Measurements from ENCODE around the gene KIF23. TPM values are rescaled to one million over a fixed set of nuclear protein-coding genes. Genes with fewer than 3 reads are reported as not detected.

KIF23 gene
- total and polyA plus RNA-seq, 8 donors, result 2.1 to 26.3 (median 8.7) TPM

GRCh38 chr15:69424001-69424400 lies 9.9 kb downstream of the KIF23 start:
- 77 to 81% (median 79%) methylated on average over 2 of the region's 2 CpGs for WGBS, 5 donors
- intact Hi-C loops (cut with DNase I; ENCODE audit: low total_unique reads), result no loop called here
- H3K27me3 ChIP-seq, result no peaks in the 10 kb centered on the region

DNA sequence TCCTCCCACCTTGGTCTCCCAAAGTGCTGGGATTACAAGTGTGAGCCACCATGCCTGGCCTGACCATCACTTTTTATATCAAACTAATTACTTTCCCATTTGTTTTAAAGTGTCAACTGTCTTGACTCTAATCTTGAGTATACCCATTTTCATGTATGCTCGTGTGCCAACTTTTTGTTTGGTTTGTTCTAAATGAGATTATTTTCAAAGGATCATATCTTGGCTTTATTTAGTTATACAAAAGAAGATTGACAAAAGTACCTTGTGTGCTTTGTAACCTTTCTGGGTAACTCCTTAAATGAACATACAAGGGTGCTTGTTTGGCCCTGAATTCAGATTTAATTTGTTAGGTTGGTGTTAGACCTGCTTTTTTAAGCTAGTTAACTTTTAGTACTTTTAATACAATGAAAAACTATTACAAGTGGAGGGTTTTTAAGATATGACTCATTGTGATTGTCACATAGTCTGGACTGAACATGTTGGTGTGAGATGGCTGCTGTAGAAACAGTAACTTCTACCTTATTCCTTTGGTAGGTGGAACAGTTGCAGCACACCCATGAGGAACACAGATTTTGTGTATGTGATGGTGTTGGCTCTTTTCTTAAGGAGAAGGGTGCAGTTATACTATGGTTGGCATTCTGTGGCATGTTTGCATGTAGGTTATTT lies 10.7 kb downstream of the KIF23 start:
- Histone ChIP-seq H3K27ac (peak overlapping the region in 3 of 5 donors; percentile 9 to 68 (median 36)), H3K27me3 (no peaks in the 10 kb centered on the region), H3K9me3 (no peaks in the 10 kb centered on the region), H3K36me3 (no peaks in the 10 kb centered on the region), H3K4me3 (no peak overlapping the region), H3K4me1 (peaks cover 0 to 12% (median 2%) of the 10 kb centered on the region in 4 donors)
- intact Hi-C loops (cut with DNase I; ENCODE audit: low total_unique reads), result no loop called here
- WGBS, 5 donors, result 34 to 60% (median 50%) methylated on average over 1 of the region's 1 CpG
- DNase-seq, result peak in 1 of 2 donors; percentile 35
- TF ChIP-seq POLR2AphosphoS5 (IDR thresholded peaks at IDR 0.05), result peak in 1 of 3 donors; percentile 19
- TF ChIP-seq POLR2A (IDR thresholded peaks at IDR 0.05), result no peak

More at GRCh38 chr15:69424001-69424400, 9.9 kb downstream of the KIF23 start:
- Histone ChIP-seq H3K9me3 (no peaks in the 10 kb centered on the region), H3K36me3 (peaks cover 0 to 6% (median 0%) of the 10 kb centered on the region in 4 donors), H3K27ac (no peak overlapping the region), H3K4me1 (peaks cover 0 to 12% (median 2%) of the 10 kb centered on the region in 4 donors), H3K4me3 (no peak overlapping the region)
- TF ChIP-seq POLR2AphosphoS5 (IDR thresholded peaks at IDR 0.05), result no peak
- TF ChIP-seq EP300 (IDR thresholded peaks at IDR 0.05), result no peak
- TF ChIP-seq, protein P1, sequence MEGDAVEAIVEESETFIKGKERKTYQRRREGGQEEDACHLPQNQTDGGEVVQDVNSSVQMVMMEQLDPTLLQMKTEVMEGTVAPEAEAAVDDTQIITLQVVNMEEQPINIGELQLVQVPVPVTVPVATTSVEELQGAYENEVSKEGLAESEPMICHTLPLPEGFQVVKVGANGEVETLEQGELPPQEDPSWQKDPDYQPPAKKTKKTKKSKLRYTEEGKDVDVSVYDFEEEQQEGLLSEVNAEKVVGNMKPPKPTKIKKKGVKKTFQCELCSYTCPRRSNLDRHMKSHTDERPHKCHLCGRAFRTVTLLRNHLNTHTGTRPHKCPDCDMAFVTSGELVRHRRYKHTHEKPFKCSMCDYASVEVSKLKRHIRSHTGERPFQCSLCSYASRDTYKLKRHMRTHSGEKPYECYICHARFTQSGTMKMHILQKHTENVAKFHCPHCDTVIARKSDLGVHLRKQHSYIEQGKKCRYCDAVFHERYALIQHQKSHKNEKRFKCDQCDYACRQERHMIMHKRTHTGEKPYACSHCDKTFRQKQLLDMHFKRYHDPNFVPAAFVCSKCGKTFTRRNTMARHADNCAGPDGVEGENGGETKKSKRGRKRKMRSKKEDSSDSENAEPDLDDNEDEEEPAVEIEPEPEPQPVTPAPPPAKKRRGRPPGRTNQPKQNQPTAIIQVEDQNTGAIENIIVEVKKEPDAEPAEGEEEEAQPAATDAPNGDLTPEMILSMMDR (IDR thresholded peaks at IDR 0.05), result no peak
- TF ChIP-seq POLR2A (IDR thresholded peaks at IDR 0.05), result no peak
- no peak for DNase-seq

DNA sequence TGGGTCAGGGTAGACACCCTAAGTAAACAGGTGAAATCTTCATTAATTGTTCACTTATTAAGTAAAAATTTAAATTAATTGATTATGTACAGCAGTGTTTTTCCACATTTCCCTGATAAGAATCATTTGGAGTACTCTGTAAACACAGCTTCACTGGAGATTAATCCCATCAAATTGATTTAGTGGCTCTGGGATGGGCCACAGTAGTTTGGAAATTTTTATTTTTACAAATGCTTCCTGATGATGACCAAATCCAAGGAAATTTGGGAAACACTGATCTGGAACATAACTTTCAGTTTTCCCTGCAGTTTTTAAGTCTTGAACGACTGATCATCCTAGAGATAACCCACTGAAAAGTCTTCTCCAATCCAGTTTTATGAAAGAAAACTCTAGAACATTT lies 19.7 kb downstream of the KIF23 start:
- TF ChIP-seq EP300 (IDR thresholded peaks at IDR 0.05) (no peak), POLR2AphosphoS5 (IDR thresholded peaks at IDR 0.05) (no peak), POLR2A (IDR thresholded peaks at IDR 0.05) (no peak)
- TF ChIP-seq, protein P1 (IDR thresholded peaks at IDR 0.05), result no peak
- Histone ChIP-seq H3K4me1 (peaks cover 0 to 14% (median 0%) of the 10 kb centered on the region in 4 donors), H3K36me3 (no peaks in the 10 kb centered on the region), H3K27me3 (no peaks in the 10 kb centered on the region), H3K4me3 (no peak overlapping the region), H3K9me3 (no peaks in the 10 kb centered on the region), H3K27ac (no peak overlapping the region)
- DNase-seq, result no peak
- intact Hi-C loops (cut with DNase I; ENCODE audit: low total_unique reads), result no loop called here
- WGBS, 5 donors, result 77 to 93% (median 91%) methylated on average over 1 of the region's 1 CpG

DNA sequence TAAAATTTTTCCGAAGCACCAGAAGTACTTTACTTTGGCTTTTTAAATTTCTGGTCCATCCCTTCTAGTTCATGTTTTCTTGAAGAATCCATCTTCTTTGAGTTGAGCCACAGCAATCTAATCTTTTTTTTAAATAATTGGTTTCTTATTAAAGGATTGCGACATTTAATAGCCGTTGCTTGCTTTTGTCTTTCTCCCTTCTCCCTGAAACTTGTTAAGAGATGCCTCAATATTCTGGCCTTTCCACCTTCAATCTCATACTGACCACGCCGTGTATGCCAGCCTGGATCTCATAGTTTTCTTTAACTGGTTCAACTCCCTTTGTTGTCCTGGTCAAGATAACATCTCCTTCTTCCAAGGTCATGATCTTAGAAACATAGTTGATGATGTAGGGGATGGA lies 20.1 kb downstream of the KIF23 start:
- 88 to 95% (median 92%) methylated on average over 5 of the region's 5 CpGs for WGBS, 5 donors
- Histone ChIP-seq H3K9me3 (no peaks in the 10 kb centered on the region), H3K4me1 (peaks cover 0 to 15% (median 0%) of the 10 kb centered on the region in 4 donors), H3K4me3 (no peak overlapping the region), H3K36me3 (no peaks in the 10 kb centered on the region), H3K27ac (no peak overlapping the region), H3K27me3 (no peaks in the 10 kb centered on the region)
- no peak for TF ChIP-seq POLR2AphosphoS5 (IDR thresholded peaks at IDR 0.05)
- TF ChIP-seq, protein P1 (IDR thresholded peaks at IDR 0.05), result no peak
- no peak for TF ChIP-seq POLR2A (IDR thresholded peaks at IDR 0.05)
- no peak for TF ChIP-seq EP300 (IDR thresholded peaks at IDR 0.05)
- intact Hi-C loops (cut with DNase I; ENCODE audit: low total_unique reads), result no loop called here
- no peak for DNase-seq

DNA sequence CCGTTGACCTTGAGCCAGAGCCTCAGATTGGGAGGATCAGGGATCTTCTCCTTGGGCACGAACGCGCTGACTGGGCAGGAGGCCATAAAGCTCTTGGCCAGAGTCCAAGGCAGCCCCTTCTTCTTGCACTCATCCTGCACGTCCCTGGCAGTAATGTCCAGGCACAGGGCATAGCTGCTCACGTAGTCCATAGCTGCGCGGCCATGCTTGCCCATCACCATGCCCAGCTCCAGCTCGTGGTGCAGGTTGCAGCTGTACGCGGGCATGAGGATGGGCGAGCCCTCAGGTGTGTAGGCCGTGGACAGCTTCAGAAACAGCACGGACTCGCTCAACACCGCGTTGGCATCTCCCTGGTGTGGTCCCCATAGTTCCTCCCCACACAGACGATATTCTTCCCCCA lies 20.5 kb downstream of the KIF23 start:
- 96 to 98% (median 96%) methylated on average over 18 of the region's 18 CpGs for WGBS, 5 donors
- peaks cover 0 to 15% (median 0%) of the 10 kb centered on the region in 4 donors for H3K4me1 ChIP-seq
- no peak overlapping the region for H3K27ac ChIP-seq
- H3K4me3 ChIP-seq, result no peak overlapping the region
- H3K9me3 ChIP-seq, result no peaks in the 10 kb centered on the region
- H3K36me3 ChIP-seq, result no peaks in the 10 kb centered on the region
- TF ChIP-seq, protein P1 (IDR thresholded peaks at IDR 0.05), result no peak
- TF ChIP-seq POLR2AphosphoS5 (IDR thresholded peaks at IDR 0.05) (no peak), POLR2A (IDR thresholded peaks at IDR 0.05) (no peak), EP300 (IDR thresholded peaks at IDR 0.05) (no peak)
- DNase-seq, result no peak
- intact Hi-C loops (cut with DNase I; ENCODE audit: low total_unique reads), result no loop called here
- no peaks in the 10 kb centered on the region for H3K27me3 ChIP-seq
